GM21423 (cell line): ENCODE data around the gene NPAS4.

Source experiments
- ATAC-seq: cut with Tn5 transposase; IDR thresholded peaks from one replicate; pipeline ENCODE4 v1.9.1; 2021; ENCODE audit warnings: mild to moderate bottlenecking, moderate library complexity; ENCODE audit not compliant: unreplicated experiment

NPAS4 gene

GRCh38 chr11:66475349-66476172 is 54.7 kb downstream of the NPAS4 start:
- no peak for ATAC-seq
